ENCODE data around the gene AUTS2. TPM values are rescaled to one million over a fixed set of nuclear protein-coding genes. Genes with fewer than 3 reads are reported as not detected.

Gene AUTS2
- total RNA-seq, 1 experiment from 2014 or later: 50.0 TPM

DNA sequence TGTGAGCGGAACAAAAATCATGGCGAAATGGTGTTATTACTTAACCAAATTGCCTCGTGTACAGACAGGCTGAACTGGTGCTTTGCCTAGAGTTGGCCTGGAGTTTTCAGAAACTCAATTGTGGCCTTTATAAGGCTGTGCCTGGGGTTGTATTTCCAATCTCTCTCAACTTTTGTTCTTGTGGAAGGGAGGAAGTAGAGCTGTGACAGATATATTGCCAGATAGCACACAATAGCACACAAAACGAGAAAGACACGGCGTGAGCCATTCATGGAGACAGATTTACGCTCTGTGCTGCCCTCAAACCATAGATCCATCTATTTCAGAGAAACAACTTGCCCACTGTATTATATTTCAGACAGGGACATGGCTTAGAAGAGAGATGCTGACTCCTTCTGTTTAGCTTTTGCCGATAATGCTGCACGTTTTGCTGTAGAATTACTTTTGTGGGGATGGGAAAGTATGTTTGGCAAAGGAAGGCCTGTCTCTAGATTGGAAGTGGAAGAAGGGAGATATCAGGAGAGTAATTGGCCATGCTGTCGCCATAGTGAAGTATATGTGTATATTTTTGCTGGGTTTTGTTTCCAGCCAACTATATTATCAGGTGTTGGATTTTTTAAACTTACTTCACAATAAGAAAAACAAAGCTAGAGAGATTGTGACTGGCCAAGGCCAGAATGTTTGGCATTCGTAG is 80.4 kb downstream of the AUTS2 start:
- H3K9me3 Mint-ChIP-seq: peaks cover 4% of the 10 kb centered on the region; the same call in 1 of the 2 replicates
- ATAC-seq: no peak
- no peak overlapping the region for H3K27ac Mint-ChIP-seq
- H3K36me3 Mint-ChIP-seq: no peaks in the 10 kb centered on the region
- POLR2A ChIA-PET: no interaction called here
- no peaks in the 10 kb centered on the region for H3K27me3 Mint-ChIP-seq (ENCODE audit: low read depth)
- peaks cover 43% of the 10 kb centered on the region for H3K4me1 Mint-ChIP-seq
- no peak overlapping the region for H3K4me3 Mint-ChIP-seq
- TF ChIP-seq ZNF219 (CRISPR knock-in tag; IDR thresholded peaks at IDR 0.05; ENCODE audit: borderline replicate concordance): no peak
- no peak for TF ChIP-seq TP53 (CRISPR knock-in tag; IDR thresholded peaks at IDR 0.05)
- no peak for TF ChIP-seq HMGA2 (CRISPR knock-in tag; IDR thresholded peaks at IDR 0.05)
- TF ChIP-seq IRF2 (CRISPR knock-in tag; IDR thresholded peaks at IDR 0.05; ENCODE audit: borderline replicate concordance, low read depth): no peak
- TF ChIP-seq, protein P1, sequence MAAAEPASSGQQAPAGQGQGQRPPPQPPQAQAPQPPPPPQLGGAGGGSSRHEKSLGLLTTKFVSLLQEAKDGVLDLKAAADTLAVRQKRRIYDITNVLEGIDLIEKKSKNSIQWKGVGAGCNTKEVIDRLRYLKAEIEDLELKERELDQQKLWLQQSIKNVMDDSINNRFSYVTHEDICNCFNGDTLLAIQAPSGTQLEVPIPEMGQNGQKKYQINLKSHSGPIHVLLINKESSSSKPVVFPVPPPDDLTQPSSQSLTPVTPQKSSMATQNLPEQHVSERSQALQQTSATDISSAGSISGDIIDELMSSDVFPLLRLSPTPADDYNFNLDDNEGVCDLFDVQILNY (CRISPR knock-in tag; IDR thresholded peaks at IDR 0.05): no peak
- no peak for TF ChIP-seq TEAD1 (CRISPR knock-in tag; IDR thresholded peaks at IDR 0.05)
- TF ChIP-seq GABPB1 (CRISPR knock-in tag; IDR thresholded peaks at IDR 0.05): no peak
- TF ChIP-seq, protein P2, sequence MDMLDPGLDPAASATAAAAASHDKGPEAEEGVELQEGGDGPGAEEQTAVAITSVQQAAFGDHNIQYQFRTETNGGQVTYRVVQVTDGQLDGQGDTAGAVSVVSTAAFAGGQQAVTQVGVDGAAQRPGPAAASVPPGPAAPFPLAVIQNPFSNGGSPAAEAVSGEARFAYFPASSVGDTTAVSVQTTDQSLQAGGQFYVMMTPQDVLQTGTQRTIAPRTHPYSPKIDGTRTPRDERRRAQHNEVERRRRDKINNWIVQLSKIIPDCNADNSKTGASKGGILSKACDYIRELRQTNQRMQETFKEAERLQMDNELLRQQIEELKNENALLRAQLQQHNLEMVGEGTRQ (CRISPR knock-in tag; IDR thresholded peaks at IDR 0.05): no peak
- TF ChIP-seq, protein P3, sequence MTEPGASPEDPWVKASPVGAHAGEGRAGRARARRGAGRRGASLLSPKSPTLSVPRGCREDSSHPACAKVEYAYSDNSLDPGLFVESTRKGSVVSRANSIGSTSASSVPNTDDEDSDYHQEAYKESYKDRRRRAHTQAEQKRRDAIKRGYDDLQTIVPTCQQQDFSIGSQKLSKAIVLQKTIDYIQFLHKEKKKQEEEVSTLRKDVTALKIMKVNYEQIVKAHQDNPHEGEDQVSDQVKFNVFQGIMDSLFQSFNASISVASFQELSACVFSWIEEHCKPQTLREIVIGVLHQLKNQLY (CRISPR knock-in tag; IDR thresholded peaks at IDR 0.05): no peak
- no peak for TF ChIP-seq CBFB (CRISPR knock-in tag; IDR thresholded peaks at IDR 0.05; ENCODE audit: low read depth)
- TF ChIP-seq ZNF416 (CRISPR knock-in tag; IDR thresholded peaks at IDR 0.05): no peak
- TF ChIP-seq ZNF423 (CRISPR knock-in tag; IDR thresholded peaks at IDR 0.05): no peak
- no peak for TF ChIP-seq NFE2L1 (CRISPR knock-in tag; IDR thresholded peaks at IDR 0.05)
- no peak for TF ChIP-seq JUN (CRISPR knock-in tag; IDR thresholded peaks at IDR 0.05)
- TF ChIP-seq ZNF396 (CRISPR knock-in tag; IDR thresholded peaks at IDR 0.05; ENCODE audit: borderline replicate concordance): no peak
- no peak for TF ChIP-seq ZNF671 (CRISPR knock-in tag; IDR thresholded peaks at IDR 0.05)
- TF ChIP-seq, protein P4, sequence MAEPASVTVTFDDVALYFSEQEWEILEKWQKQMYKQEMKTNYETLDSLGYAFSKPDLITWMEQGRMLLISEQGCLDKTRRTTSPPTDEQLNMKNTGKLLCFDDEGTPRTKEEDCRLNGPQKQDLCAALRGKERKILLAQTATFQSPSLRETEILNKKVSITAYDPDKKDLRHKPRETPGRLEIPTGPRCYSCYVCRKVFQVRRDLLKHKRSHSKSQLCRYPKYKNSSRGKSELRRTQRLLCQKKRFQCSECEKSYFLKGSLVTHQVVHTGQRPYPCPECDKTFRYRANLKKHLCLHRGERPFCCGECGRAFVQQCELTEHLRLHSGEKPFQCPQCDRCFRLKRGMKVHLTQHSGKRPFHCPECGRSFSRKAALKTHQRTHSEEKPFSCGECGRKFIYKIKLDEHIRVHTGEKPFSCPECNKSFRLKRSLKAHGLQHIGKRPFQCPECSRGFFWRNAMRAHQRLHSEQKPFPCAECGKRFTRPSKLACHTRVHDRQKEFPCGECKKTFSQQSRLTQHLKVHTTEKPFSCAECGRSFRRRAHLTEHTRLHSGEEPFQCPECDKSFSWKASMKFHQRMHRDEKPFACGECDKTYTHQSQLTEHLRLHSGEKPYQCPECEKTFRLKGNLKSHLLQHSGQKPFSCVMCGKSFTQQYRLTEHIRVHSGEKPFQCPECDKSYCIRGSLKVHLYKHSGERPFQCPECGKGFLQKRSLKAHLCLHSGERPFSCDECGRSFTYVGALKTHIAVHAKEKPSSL (CRISPR knock-in tag; conservative IDR thresholded peaks at IDR 0.05): no peak
- TF ChIP-seq GRHL2 (CRISPR knock-in tag; IDR thresholded peaks at IDR 0.05; ENCODE audit: insufficient replicate concordance, severe bottlenecking): no peak
- TF ChIP-seq EMX1 (CRISPR knock-in tag; IDR thresholded peaks at IDR 0.05): no peak
- CTCF ChIA-PET: no interaction called here
- no peak for DNase-seq (ENCODE audit: low spot score)

DNA sequence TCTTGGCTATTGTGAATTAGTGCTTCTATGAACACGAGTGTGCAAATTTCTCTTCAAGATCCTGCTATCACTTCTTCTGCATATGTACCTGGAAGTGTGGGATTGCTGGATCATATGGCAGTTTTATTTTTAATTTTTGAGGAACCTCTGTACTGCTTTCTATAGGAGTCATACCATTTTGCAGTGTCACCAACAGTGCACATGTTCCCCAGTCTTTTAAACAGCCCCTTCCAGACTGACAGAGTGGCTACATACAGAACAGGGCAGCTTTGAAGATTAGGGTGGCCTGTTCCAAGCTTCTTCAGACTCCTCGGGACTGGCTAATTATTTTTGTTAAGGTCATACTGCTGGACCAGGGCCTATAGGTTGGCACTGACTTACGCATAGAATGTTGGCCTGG is 82.9 kb downstream of the AUTS2 start:
- DNase-seq (ENCODE audit: low spot score) (no peak), ATAC-seq (no peak)
- Mint-ChIP-seq H3K4me1 (peaks cover 54% of the 10 kb centered on the region), H3K27me3 (ENCODE audit: low read depth) (no peaks in the 10 kb centered on the region), H3K36me3 (no peaks in the 10 kb centered on the region), H3K4me3 (no peak overlapping the region), H3K9me3 (peaks cover 4% of the 10 kb centered on the region; the same call in 1 of the 2 replicates), H3K27ac (no peak overlapping the region)
- ChIA-PET POLR2A (interaction anchor here (0.6 kb wide), 1 partner anchor 1804 kb away, joined by 5 read pairs; no protein-coding TSS in a partner anchor), CTCF (no interaction called here)
- TF ChIP-seq SP1 (CRISPR knock-in tag; conservative IDR thresholded peaks at IDR 0.05) (no peak), SOX15 (CRISPR knock-in tag; IDR thresholded peaks at IDR 0.05) (no peak), EMX1 (CRISPR knock-in tag; IDR thresholded peaks at IDR 0.05) (no peak), PRRX2 (CRISPR knock-in tag; IDR thresholded peaks at IDR 0.05) (no peak)
- TF ChIP-seq, protein P3 (CRISPR knock-in tag; IDR thresholded peaks at IDR 0.05): no peak
- TF ChIP-seq, protein P5, sequence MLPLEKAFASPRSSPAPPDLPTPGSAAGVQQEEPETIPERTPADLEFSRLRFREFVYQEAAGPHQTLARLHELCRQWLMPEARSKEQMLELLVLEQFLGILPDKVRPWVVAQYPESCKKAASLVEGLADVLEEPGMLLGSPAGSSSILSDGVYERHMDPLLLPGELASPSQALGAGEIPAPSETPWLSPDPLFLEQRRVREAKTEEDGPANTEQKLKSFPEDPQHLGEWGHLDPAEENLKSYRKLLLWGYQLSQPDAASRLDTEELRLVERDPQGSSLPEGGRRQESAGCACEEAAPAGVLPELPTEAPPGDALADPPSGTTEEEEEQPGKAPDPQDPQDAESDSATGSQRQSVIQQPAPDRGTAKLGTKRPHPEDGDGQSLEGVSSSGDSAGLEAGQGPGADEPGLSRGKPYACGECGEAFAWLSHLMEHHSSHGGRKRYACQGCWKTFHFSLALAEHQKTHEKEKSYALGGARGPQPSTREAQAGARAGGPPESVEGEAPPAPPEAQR (CRISPR knock-in tag; IDR thresholded peaks at IDR 0.05): no peak
- TF ChIP-seq, protein P6, sequence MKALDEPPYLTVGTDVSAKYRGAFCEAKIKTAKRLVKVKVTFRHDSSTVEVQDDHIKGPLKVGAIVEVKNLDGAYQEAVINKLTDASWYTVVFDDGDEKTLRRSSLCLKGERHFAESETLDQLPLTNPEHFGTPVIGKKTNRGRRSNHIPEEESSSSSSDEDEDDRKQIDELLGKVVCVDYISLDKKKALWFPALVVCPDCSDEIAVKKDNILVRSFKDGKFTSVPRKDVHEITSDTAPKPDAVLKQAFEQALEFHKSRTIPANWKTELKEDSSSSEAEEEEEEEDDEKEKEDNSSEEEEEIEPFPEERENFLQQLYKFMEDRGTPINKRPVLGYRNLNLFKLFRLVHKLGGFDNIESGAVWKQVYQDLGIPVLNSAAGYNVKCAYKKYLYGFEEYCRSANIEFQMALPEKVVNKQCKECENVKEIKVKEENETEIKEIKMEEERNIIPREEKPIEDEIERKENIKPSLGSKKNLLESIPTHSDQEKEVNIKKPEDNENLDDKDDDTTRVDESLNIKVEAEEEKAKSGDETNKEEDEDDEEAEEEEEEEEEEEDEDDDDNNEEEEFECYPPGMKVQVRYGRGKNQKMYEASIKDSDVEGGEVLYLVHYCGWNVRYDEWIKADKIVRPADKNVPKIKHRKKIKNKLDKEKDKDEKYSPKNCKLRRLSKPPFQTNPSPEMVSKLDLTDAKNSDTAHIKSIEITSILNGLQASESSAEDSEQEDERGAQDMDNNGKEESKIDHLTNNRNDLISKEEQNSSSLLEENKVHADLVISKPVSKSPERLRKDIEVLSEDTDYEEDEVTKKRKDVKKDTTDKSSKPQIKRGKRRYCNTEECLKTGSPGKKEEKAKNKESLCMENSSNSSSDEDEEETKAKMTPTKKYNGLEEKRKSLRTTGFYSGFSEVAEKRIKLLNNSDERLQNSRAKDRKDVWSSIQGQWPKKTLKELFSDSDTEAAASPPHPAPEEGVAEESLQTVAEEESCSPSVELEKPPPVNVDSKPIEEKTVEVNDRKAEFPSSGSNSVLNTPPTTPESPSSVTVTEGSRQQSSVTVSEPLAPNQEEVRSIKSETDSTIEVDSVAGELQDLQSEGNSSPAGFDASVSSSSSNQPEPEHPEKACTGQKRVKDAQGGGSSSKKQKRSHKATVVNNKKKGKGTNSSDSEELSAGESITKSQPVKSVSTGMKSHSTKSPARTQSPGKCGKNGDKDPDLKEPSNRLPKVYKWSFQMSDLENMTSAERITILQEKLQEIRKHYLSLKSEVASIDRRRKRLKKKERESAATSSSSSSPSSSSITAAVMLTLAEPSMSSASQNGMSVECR (CRISPR knock-in tag; IDR thresholded peaks at IDR 0.05; ENCODE audit: borderline replicate concordance): no peak
